HEK293 (cell line): ENCODE data around the gene ENAH.

Experiments
- BCL11A ChIP-seq: fragments of 450-650 bp; formaldehyde crosslinking; IDR thresholded peaks from 2 replicates; pipeline ENCODE4 v1.5.1; 2016; ENCODE audit warnings: low read depth, missing biosample characterization, missing genetic modification characterization
- CTCF ChIP-seq: fragments of 450-650 bp; formaldehyde crosslinking; IDR thresholded peaks from 2 replicates; pipeline ENCODE4 v1.5.1; 2016; ENCODE audit warnings: missing biosample characterization, missing genetic modification characterization
- MEIS1 ChIP-seq: sonication (generic); formaldehyde crosslinking; IDR thresholded peaks from 2 replicates; pipeline ENCODE4 v1.8.1; 2022; ENCODE audit warnings: missing genetic modification reagents, mild to moderate bottlenecking, borderline replicate concordance
- ZNF175 ChIP-seq: fragments of 450-650 bp; formaldehyde crosslinking; IDR thresholded peaks from 2 replicates; pipeline ENCODE4 v1.5.1; 2016; ENCODE audit warnings: missing biosample characterization, missing genetic modification characterization
- ZNF221 ChIP-seq: fragments of 450-650 bp; formaldehyde crosslinking; IDR thresholded peaks from 2 replicates; pipeline ENCODE4 v1.5.1; 2017; ENCODE audit warnings: missing biosample characterization, missing genetic modification characterization, borderline replicate concordance
- ZNF280D ChIP-seq: fragments of 450-650 bp; formaldehyde crosslinking; IDR thresholded peaks from 2 replicates; pipeline ENCODE4 v1.5.1; 2016; ENCODE audit warnings: missing biosample characterization, missing genetic modification characterization
- ZNF354C ChIP-seq: fragments of 450-650 bp; formaldehyde crosslinking; IDR thresholded peaks from 2 replicates; pipeline ENCODE4 v1.5.1; 2016; ENCODE audit warnings: missing biosample characterization, missing genetic modification characterization, low read depth, borderline replicate concordance
- ZNF521 ChIP-seq: fragments of 450-650 bp; formaldehyde crosslinking; IDR thresholded peaks from 2 replicates; pipeline ENCODE4 v1.5.1; 2017; ENCODE audit warnings: missing biosample characterization, mild to moderate bottlenecking, missing genetic modification characterization
- ZNF549 ChIP-seq: fragments of 450-650 bp; IDR thresholded peaks from 2 replicates; pipeline ENCODE4 v1.5.1; 2018; ENCODE audit warnings: missing biosample characterization, missing genetic modification characterization, mild to moderate bottlenecking, inconsistent platforms, moderate library complexity
- TF ChIP-seq, protein P1 (sequence below): fragments of 450-650 bp; formaldehyde crosslinking; IDR thresholded peaks from 2 replicates; pipeline ENCODE4 v1.5.1; 2016; ENCODE audit warnings: missing biosample characterization, missing genetic modification characterization, low read depth

DNA sequence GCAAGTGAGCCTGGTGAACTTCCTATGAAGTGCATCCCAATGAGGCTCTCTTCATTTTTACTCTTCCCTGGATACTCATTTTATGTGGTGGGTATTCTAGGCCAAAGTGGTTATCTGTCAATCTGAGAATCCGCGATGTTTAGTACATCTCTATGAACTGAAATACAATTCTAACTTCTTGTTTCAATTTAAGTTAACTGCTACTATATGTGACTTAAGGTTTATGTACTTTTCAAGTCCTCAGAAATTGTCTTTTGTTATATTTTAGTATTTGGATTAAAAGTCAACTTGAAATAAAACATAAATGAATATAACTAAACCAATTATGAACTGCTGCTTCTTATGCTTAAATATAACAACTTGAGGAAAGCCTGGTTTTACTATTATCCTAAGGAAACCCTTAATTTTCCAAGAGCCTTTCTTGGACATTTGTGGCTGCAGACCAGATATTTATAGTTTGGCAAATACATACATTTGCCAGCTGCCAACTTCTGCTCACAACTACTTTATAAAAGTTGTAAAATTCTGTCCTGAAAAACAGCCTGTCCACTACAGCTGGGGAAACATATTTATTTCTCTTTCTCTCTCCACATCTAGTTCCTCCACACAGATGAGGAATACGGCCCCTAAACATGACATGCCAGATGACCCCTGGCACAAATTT is 60.4 kb downstream of the ENAH start:
- no peak for TF ChIP-seq CTCF
- TF ChIP-seq ZNF221 (tag by site-specific recombination), result no peak
- TF ChIP-seq MEIS1, result no peak
- no peak for TF ChIP-seq ZNF549 (tag by site-specific recombination)
- no peak for TF ChIP-seq ZNF280D (tag by site-specific recombination)
- no peak for TF ChIP-seq ZNF521 (tag by site-specific recombination)
- TF ChIP-seq ZNF175 (tag by site-specific recombination), result no peak
- TF ChIP-seq ZNF354C (tag by site-specific recombination), result no peak
- TF ChIP-seq BCL11A, result no peak
- TF ChIP-seq, protein P1, sequence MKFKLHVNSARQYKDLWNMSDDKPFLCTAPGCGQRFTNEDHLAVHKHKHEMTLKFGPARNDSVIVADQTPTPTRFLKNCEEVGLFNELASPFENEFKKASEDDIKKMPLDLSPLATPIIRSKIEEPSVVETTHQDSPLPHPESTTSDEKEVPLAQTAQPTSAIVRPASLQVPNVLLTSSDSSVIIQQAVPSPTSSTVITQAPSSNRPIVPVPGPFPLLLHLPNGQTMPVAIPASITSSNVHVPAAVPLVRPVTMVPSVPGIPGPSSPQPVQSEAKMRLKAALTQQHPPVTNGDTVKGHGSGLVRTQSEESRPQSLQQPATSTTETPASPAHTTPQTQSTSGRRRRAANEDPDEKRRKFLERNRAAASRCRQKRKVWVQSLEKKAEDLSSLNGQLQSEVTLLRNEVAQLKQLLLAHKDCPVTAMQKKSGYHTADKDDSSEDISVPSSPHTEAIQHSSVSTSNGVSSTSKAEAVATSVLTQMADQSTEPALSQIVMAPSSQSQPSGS (tag by site-specific recombination), result no peak
